HT-29 (cell line): Measurements from ENCODE around the gene MFAP3L. TPM values are rescaled to one million over a fixed set of nuclear protein-coding genes. Genes with fewer than 3 reads are reported as not detected.
"Not testable (repeated sequence)": the region's sequence is repeated elsewhere in the genome, so short reads cannot be mapped to it uniquely, and the experiment has no call there.

Experiments used
- DNase-seq: peaks from one replicate; pipeline ENCODE4 v3.0.0-alpha.2; 2015; ENCODE audit warnings: low spot score
- total RNA-seq: library from RNA; depleted of rRNA; stranded (reverse); fragments of >200 nt; shearing (Covaris generic); gene quantifications from 2 replicates; pipeline ENCODE4 v1.2.3, GENCODE V29; 2014

Gene MFAP3L
- total RNA-seq, 1 experiment from 2014 or later, result 0.18 TPM

GRCh38 chr4:169987327-169988228 is 38.6 kb downstream of the MFAP3L start:
- no peak for DNase-seq

- DNase-seq, result no peak
Measured at GRCh38 chr4:169986369-169986768, 39.8 kb downstream of the MFAP3L start.

GRCh38 chr4:169985881-169986280 is 40.3 kb downstream of the MFAP3L start:
- no peak for DNase-seq

- DNase-seq, result no peak
Measured at GRCh38 chr4:169984745-169985144, 41.5 kb downstream of the MFAP3L start.

- DNase-seq, result no peak
Measured at GRCh38 chr4:169984173-169984572, 42.0 kb downstream of the MFAP3L start.

- DNase-seq, result no peak
Measured at GRCh38 chr4:169976951-169977350, 49.2 kb downstream of the MFAP3L start.

GRCh38 chr4:169975838-169976796 is 50.1 kb downstream of the MFAP3L start:
- DNase-seq, result no peak

GRCh38 chr4:169975131-169975837 is 50.9 kb downstream of the MFAP3L start:
- no peak for DNase-seq

- DNase-seq, result no peak
Measured at GRCh38 chr4:169971456-169972015, 54.7 kb downstream of the MFAP3L start.

GRCh38 chr4:169968999-169969398 is 57.2 kb downstream of the MFAP3L start:
- no peak for DNase-seq

- no peak for DNase-seq
Measured at GRCh38 chr4:169963998-169964397, 62.2 kb downstream of the MFAP3L start.

GRCh38 chr4:169959254-169959653 is 66.9 kb downstream of the MFAP3L start:
- no peak for DNase-seq

- no peak for DNase-seq
Measured at GRCh38 chr4:169958629-169959028, 67.6 kb downstream of the MFAP3L start.

- DNase-seq, result no peak
Measured at GRCh38 chr4:169957785-169958184, 68.4 kb downstream of the MFAP3L start.

GRCh38 chr4:169956091-169956843 is 69.9 kb downstream of the MFAP3L start:
- DNase-seq, result no peak

GRCh38 chr4:169955521-169955920 is 70.7 kb downstream of the MFAP3L start:
- DNase-seq, result no peak

- DNase-seq, result no peak
Measured at GRCh38 chr4:169952236-169953002, 73.8 kb downstream of the MFAP3L start.

- no peak for DNase-seq
Measured at GRCh38 chr4:169948271-169948670, 77.9 kb downstream of the MFAP3L start.

- DNase-seq, result no peak
Measured at GRCh38 chr4:169945636-169946035, 80.6 kb downstream of the MFAP3L start.

- not testable (repeated sequence) for DNase-seq
Measured at GRCh38 chr4:169943601-169944000, 82.6 kb downstream of the MFAP3L start.
